Myometrial cell (primary cell): ENCODE data around the gene XPC. TPM values are rescaled to one million over a fixed set of nuclear protein-coding genes. Genes with fewer than 3 reads are reported as not detected.

Experiments used
- total RNA-seq: library from RNA; depleted of rRNA; stranded (reverse); fragments of >200 nt; gene quantifications from 2 replicates; pipeline ENCODE4 v1.2.3, GENCODE V29; 2015

XPC gene
- 42.0 and 46.1 TPM in 2 replicates for total RNA-seq

DNA sequence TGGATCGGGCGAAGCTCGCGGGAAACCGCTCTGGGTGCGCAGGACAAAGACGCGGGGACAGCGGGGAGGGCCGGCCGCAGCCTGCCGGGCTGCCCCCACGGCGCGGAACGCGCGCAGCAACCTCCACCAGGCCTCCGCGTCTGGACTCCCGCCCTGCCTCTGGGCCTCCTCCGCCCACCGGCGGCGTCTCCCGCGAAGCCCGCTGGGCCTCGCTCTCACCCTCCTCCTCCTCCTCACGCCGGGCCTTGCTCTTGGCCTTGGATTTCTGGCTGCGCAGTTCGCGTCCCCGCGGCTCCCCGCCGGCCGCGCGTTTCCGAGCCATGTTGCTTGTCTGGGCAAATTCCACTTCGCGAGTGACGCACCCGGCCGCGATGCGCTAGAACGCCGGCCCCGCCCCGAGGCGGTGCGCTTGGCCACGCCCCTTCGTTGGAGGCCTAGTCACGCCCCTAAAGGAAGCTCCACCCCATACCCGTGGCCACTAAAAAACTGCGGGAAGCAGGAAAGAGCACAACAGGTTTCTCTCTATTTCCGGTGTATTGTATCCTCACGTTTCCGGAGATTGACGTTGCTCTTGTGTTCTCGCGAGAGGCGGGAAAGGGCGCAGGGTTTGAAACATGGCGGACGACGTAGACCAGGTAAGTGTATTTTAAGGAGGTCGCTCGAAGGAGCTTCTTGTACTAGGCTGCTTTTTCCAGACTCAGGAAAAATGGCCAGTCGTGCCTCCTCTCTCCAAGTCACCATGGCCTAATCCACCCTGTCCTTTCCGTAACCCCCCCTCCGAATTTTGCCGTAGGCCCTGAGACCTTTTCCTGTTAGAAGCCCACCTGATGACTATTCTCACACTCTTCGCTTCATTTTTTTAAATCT is at the start of gene XPC, which contains the start of gene LSM3:
XPC (minus strand) TSS at position 355 of the 867 bp plus-strand sequence; CDS start at position 322, 33 bp downstream.
LSM3 (plus strand) TSS at position 571 of the 867 bp plus-strand sequence; CDS start at position 615, 44 bp downstream.

DNA sequence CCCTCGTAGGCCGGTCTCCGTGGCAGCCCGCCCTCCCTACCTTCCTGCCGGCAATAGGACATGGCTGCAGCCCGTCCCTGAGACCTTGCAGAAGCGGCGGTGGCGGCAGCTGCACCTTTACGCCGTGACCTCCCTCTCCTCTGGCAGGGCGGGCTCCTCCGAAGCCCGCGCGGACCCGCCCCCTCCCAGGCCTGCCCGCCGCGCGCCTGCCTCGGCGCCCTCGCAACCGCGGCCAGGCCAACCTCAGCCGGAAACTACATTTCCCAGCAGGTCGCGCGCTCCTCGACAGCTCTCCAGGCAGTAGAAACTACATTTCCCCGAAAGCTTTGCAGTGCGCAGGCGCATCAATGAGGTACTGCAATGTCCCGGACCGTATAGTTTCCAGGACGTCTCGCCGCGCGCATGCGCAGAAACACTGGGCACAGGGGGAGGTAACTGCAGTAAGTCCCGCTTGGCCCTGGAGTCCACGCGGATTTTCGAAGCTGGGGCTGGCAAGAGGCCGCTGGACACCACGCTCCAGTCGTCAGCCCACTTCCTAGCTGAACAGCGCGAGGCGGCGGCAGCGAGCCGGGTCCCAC is 53.7 kb downstream of the XPC start, which contains the start of the genes CHCHD4 and TMEM43:
CHCHD4 (minus strand) TSS at position 256 of the 578 bp plus-strand sequence; CDS start at position 62, 194 bp downstream.
TMEM43 (plus strand) TSS at position 438 of the 578 bp plus-strand sequence. CDS start 142 bp downstream, outside the sequence.

Other genes with a start within 250 kb of the XPC start
- 17.3 and 17.7 TPM in 2 replicates for gene CHCHD4, start 53.7 kb downstream of the XPC start, total RNA-seq
- gene TMEM43, start 53.5 kb downstream of the XPC start, total RNA-seq = 126 and 136 TPM in 2 replicates
- 16.3 and 17.6 TPM in 2 replicates for gene LSM3, start 216 bp upstream of the XPC start, total RNA-seq
- gene SLC6A6, start 224.0 kb upstream of the XPC start, total RNA-seq = 7.5 and 8.9 TPM in 2 replicates